ENCODE data around the gene RBM15.

- TF ChIP-seq, protein P1, sequence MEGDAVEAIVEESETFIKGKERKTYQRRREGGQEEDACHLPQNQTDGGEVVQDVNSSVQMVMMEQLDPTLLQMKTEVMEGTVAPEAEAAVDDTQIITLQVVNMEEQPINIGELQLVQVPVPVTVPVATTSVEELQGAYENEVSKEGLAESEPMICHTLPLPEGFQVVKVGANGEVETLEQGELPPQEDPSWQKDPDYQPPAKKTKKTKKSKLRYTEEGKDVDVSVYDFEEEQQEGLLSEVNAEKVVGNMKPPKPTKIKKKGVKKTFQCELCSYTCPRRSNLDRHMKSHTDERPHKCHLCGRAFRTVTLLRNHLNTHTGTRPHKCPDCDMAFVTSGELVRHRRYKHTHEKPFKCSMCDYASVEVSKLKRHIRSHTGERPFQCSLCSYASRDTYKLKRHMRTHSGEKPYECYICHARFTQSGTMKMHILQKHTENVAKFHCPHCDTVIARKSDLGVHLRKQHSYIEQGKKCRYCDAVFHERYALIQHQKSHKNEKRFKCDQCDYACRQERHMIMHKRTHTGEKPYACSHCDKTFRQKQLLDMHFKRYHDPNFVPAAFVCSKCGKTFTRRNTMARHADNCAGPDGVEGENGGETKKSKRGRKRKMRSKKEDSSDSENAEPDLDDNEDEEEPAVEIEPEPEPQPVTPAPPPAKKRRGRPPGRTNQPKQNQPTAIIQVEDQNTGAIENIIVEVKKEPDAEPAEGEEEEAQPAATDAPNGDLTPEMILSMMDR (IDR thresholded peaks at IDR 0.05; ENCODE audit: borderline replicate concordance, extremely low read depth, low read length, poor library complexity, severe bottlenecking) = no peak
- no peak for TF ChIP-seq EZH2 (IDR thresholded peaks at IDR 0.05; ENCODE audit: borderline replicate concordance, low read depth, low read length, severe bottlenecking)
Measured at GRCh38 chr1:110310300-110310699, 28.9 kb upstream of the RBM15 start.

All from DND-41 (cell line).